ENCODE data around the gene TGM5.
"Not testable (repeated sequence)": the region's sequence is repeated elsewhere in the genome, so short reads cannot be mapped to it uniquely, and the experiment has no call there.

TGM5 gene

DNA sequence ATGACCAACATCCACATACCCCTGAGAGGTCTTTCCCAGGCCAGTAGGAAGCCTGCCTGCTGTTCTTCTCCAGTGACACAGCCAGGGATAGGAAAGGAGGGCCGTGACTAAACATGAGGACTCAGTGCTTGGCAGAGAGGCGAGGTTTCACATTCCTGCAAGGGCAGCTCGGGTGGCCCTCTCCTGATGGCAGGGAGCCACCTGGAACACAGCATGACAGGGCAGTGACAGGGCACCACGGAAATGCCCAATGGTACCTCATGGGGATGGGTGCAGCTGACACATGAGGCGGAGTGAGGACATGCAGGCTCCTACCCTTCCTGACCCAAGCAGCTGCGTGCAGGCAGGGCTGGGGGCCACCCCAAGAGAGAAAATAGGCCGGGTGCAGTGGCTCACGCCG is 7.4 kb upstream of the TGM5 start:
- DNase-seq, result no peak

DNA sequence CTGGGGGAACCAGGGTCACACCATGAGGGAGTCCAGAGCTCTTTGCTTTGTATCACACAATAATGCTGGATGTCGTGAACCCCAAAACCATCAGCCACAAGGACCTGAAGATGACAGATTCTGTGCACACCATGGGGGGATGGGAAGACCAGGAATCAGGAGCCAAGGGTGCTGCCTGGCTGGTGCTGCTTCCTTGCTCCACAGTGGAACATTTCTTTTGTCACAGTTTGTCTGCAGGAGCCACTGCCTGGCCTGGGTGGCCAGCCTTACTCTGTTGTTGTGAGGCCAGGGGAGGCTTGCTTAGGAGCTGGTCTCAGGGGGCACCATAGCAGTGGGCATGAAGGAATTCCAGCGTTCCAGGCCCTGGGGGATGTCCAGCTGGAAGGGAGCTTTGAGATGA is 6.5 kb upstream of the TGM5 start:
- DNase-seq, result no peak

DNA sequence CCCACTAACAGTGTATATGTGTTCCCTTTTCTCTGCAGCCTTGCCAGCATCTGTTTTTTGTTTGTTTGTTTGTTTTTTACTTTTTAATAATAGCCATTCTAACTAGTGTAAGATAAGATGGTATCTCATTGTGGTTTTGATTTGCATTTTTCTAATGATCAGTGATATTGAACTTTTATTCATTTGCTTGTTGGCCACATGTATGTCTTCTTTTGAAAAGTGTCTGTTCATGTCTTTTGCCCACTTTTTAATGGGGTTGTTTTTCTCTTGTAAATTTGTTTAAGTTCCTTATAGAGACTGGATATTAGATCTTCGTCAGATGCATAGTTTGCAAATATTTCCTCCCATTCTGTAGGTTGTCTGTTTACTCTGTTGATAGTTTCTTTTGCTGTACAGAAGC is 5.2 kb upstream of the TGM5 start:
- not testable (repeated sequence) for DNase-seq

GRCh38 chr15:43270676-43271306 is 4.1 kb upstream of the TGM5 start:
- no peak for DNase-seq

DNA sequence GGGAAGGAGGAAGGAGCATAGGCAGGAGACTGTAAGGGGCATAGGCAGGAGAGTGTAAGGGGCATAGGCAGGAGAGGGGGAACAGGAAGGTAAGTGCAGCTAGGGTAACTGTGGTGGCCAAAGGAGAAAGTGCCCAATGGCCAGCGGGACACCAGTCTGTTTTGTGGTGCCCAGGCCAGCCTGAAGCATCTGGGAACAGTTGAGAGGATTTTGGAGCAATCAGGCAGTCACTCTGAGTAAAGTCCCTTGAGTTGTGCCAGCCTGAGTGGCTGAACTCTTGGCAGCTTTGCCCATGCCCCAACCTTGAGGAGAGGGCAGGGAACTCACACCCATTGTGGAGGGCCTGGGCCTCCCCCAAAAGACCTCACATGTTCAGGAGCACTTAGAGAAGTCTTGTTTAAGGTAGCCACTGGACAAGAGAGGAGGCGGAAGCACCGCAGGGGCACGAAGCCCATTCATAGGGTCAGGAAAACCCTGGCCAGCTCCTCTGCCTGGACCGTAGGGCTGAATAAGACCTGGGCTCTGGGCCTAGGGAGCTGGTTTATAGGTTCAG is 3.5 kb upstream of the TGM5 start:
- no peak for DNase-seq

GRCh38 chr15:43268111-43269105 is 1.7 kb upstream of the TGM5 start:
- no peak for DNase-seq

DNA sequence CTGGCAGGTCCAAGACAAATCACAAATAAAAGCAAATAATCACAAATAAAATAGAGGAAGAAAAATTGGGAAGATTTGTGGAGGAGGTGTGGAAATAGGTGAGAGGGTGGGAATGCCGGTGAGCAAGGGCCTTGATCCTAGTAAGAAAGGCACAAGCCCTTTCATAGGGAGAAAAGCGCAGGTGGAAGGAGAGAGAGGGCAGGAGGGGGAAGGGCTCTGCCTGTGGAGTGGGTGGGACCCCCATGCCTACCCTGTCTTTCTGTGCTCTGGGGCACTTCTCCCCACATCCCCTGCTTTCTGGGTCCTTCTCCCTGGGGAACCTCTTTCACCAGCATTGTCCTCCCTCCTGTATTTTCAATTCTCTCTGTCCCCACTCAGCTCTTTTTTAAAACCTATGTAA is 711 bp upstream of the TGM5 start:
- DNase-seq, result no peak

GRCh38 chr15:43266386-43266785 is 342 bp downstream of the TGM5 start:
- no peak for DNase-seq

DNA sequence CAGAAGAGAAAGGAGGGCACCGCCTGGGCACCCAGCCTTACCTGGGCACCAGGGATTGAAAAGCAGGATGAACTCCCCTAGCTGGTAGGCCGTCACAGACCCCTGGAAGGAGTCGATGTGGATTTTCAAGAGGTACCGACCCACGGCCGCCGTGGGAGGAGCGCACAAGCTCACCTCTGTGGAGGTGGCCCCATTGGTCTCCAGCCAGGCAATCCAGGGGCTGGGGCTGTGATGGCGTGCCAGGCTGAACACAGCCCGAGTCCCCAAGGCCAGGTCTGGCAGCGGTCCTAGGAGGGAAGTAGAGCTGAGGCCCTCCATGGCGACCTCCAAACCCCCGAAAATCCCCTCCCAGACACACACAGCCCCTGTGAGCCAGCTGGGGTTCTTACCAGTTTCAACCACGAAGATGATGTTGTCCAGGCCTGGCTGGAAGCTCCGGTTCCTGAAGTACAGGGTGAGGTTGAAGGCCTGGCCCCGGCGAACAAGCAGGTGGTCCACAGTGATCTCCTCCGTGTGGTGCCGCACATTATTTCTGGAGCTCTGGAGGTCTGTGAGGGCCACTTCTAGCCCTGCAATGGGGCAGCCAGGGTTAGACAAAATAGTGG is 6.6 kb downstream of the TGM5 start:
- DNase-seq, result no peak

DNA sequence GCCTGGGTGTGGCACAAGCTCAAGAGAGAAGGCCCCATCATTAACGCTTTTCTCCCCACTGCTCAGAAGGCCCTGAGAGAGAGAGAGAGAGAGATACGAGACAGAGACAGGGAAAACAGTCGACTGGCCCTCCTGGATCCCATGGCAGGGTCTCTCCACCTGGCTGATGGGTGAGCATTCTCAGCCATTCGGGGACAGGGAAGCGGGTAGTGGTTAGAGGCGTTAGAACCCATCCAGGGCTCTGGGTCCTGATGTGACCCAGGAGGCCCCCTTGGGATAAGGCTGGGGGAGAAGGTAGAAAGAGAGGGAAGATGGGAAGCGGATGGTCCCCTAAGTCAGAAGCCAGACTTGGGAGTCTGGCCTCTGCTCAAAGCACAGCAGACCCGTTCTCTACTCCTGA is 7.9 kb downstream of the TGM5 start:
- no peak for DNase-seq

GRCh38 chr15:43256341-43256740 is 10.4 kb downstream of the TGM5 start:
- no peak for DNase-seq

- DNase-seq, result no peak
Measured at GRCh38 chr15:43255376-43255775, 11.4 kb downstream of the TGM5 start.

- DNase-seq, result no peak
Measured at GRCh38 chr15:43253431-43254403, 13.0 kb downstream of the TGM5 start.

DNA sequence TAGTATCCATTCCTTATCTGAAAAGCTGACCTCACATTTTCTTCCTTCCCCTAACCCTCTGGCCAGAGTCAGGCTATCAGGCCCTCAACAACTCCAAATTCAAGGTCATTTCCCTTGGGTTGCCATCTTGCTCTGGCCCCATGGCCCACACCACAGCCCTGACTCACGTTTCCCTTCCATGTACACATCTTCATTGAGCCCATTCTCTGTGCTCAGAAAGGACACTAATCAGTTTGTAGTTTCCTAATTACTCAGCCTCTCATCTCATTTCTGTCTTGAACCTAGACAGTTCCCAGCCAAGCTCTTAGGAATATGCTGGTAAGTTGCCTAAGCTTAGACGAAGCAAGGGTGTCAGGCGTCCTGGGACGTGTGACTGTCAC is 14.9 kb downstream of the TGM5 start:
- DNase-seq, result no peak

- no peak for DNase-seq
Measured at GRCh38 chr15:43251185-43251870, 15.4 kb downstream of the TGM5 start.

- no peak for DNase-seq
Measured at GRCh38 chr15:43250785-43251184, 15.9 kb downstream of the TGM5 start.

DNA sequence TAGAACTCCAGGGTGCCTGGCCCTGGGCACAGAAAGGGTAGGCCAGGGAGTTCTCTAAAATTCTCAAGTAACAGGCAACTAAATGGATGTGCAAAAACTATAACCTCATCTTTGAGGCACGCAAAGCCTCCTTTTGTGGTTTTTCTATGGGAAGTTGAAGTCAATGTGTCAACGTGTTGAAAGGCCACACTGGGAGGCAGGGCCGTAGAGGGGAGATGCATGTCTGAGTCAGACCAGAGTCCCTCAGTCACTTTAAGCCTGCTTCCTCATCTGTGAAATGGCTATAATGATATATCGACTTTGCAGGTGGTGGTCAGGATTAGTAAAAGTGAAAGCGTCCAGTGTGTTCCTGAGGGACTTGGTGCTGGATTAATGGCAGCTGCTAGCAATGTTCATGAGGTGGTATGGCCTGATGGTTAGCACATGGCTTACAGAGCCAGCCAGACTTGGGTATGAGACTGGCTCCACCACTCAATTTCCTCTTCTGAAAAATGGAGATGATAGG is 17.0 kb downstream of the TGM5 start:
- DNase-seq, result no peak

- no peak for DNase-seq
Measured at GRCh38 chr15:43249236-43249635, 17.5 kb downstream of the TGM5 start.

DNA sequence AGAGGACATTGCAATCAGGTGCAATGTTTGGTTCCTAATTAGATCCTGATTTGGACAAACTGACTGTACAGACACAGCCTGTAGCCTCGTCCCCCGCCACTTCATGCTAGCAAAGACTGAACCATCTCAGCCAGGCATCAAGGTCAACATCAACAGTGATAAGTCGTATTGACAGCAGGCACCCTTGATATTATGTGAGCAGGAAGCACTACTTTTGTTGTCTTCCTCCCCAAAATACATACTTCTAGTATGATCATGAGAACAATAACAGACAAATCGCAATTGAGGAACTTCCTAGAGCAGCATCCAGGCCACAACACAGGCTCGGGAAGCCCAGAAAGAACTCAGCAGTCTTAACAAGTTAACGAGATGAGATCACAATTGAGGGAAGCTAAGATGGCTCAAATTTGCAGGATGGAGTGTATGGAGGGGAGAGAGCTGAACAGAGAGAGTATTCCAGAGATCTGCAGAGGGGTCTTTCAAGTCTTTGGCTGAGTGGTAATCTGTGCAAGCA is 20.4 kb downstream of the TGM5 start:
- no peak for DNase-seq

DNA sequence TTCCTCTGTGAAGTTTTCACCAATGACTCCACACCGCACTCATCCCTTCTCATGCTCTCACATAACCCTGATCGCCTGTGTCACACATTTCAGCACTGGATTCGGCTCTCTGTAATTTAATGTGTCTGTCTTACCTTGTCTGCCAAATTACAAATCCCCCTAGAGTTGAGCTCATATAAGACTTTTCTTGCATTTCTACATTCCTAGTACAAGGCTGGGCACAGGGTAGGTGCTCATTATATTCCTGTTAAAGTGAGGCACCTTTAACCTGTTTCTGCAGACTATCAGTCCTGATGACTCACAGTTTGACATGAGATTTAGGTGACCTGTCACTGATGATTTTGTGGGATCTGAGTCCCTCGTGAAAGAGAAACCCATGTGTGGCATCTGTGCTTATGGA is 22.6 kb downstream of the TGM5 start:
- DNase-seq, result no peak

- DNase-seq, result no peak
Measured at GRCh38 chr15:43243020-43243645, 23.6 kb downstream of the TGM5 start.
